ENCODE data around the gene PALM3. TPM values are rescaled to one million over a fixed set of nuclear protein-coding genes. Genes with fewer than 3 reads are reported as not detected.

Gene PALM3
- total and polyA plus RNA-seq, 9 donors = 0.17 to 2.6 (median 0.33) TPM; not detected in 2

- peak within 1 kb of the TSS; percentile 91 to 94 for H3K27ac ChIP-seq
- no peaks in the 10 kb centered on the region for H3K9me3 ChIP-seq
- 0 to 1% (median 0%) methylated on average over 32 to 54 of the region's 65 CpGs for WGBS, 3 donors
- H3K27me3 ChIP-seq = no peaks in the 10 kb centered on the region
- TF ChIP-seq EP300 (IDR thresholded peaks at IDR 0.05) = no peak
- no peak for TF ChIP-seq CTCF (IDR thresholded peaks at IDR 0.05)
- TF ChIP-seq POLR2A (IDR thresholded peaks at IDR 0.05) = no peak
- H3K36me3 ChIP-seq = no peaks in the 10 kb centered on the region
- peak; percentile 90 to 96 (median 94) for DNase-seq
- H3K4me1 ChIP-seq (ENCODE audit: insufficient read depth) = peaks cover 5% of the 10 kb centered on the region
- H3K4me3 ChIP-seq = peak within 1 kb of the TSS; percentile 85
- intact Hi-C loops (cut with DNase I) = no loop called here
Measured at GRCh38 chr19:14090509-14091080, 28.7 kb upstream of the PALM3 start, which contains the start of gene SAMD1. TSS of gene SAMD1 (minus strand) at chr19:14090751.

GRCh38 chr19:14089662-14090508, 28.0 kb upstream of the PALM3 start:
- H3K27me3 ChIP-seq = no peaks in the 10 kb centered on the region
- 1 to 2% (median 1%) methylated on average over 31 to 140 of the region's 142 CpGs for WGBS, 3 donors
- intact Hi-C loops (cut with DNase I) = loop anchor here in 2 of 4 donors (10.0 kb wide), 2 partner anchors 45 to 325 kb away; partner anchors contain the start of genes ASF1B (in 1 of the 2) and MRI1 (in 1 of the 2)
- H3K4me1 ChIP-seq (ENCODE audit: insufficient read depth) = peaks cover 5% of the 10 kb centered on the region
- DNase-seq = peak; percentile 53 to 78 (median 70)
- peak overlapping the region; percentile 85 for H3K4me3 ChIP-seq
- TF ChIP-seq EP300 (IDR thresholded peaks at IDR 0.05) = no peak
- TF ChIP-seq CTCF (IDR thresholded peaks at IDR 0.05) = no peak
- H3K27ac ChIP-seq = peak overlapping the region; percentile 91 to 94
- no peaks in the 10 kb centered on the region for H3K36me3 ChIP-seq
- no peaks in the 10 kb centered on the region for H3K9me3 ChIP-seq

- TF ChIP-seq CTCF (IDR thresholded peaks at IDR 0.05) (no peak), EP300 (IDR thresholded peaks at IDR 0.05) (no peak), POLR2A (IDR thresholded peaks at IDR 0.05) (no peak)
- no peaks in the 10 kb centered on the region for H3K36me3 ChIP-seq
- H3K4me1 ChIP-seq (ENCODE audit: insufficient read depth) = peaks cover 5% of the 10 kb centered on the region
- WGBS, 3 donors = 14 to 19% (median 17%) methylated on average over 16 of the region's 16 CpGs
- H3K4me3 ChIP-seq = peak overlapping the region; percentile 85
- no peaks in the 10 kb centered on the region for H3K27me3 ChIP-seq
- intact Hi-C loops (cut with DNase I) = loop anchor here in 2 of 4 donors (10.0 kb wide), 2 partner anchors 45 to 325 kb away; partner anchors contain the start of genes ASF1B (in 1 of the 2) and MRI1 (in 1 of the 2)
- DNase-seq = no peak
- H3K9me3 ChIP-seq = no peaks in the 10 kb centered on the region
- H3K27ac ChIP-seq = peak overlapping the region; percentile 20 to 56
Measured at GRCh38 chr19:14089412-14089661, 27.5 kb upstream of the PALM3 start.

- H3K27ac ChIP-seq = peak overlapping the region; percentile 20 to 56
- TF ChIP-seq EP300 (IDR thresholded peaks at IDR 0.05) (no peak), POLR2A (IDR thresholded peaks at IDR 0.05) (no peak), CTCF (IDR thresholded peaks at IDR 0.05) (no peak)
- H3K27me3 ChIP-seq = no peaks in the 10 kb centered on the region
- WGBS, 3 donors = 83 to 89% (median 85%) methylated on average over 26 to 30 of the region's 30 CpGs
- intact Hi-C loops (cut with DNase I) = loop anchor here in 2 of 4 donors (10.0 kb wide), 2 partner anchors 46 to 324 kb away; partner anchors contain the start of genes ASF1B (in 1 of the 2) and MRI1 (in 1 of the 2)
- H3K36me3 ChIP-seq = no peaks in the 10 kb centered on the region
- peak in 1 of 5 donors; percentile 58 for DNase-seq
- H3K4me3 ChIP-seq = no peak overlapping the region
- H3K9me3 ChIP-seq = no peaks in the 10 kb centered on the region
- peaks cover 5% of the 10 kb centered on the region for H3K4me1 ChIP-seq (ENCODE audit: insufficient read depth)
Measured at GRCh38 chr19:14088634-14089411, 26.9 kb upstream of the PALM3 start.

Measured in ovary (tissue), 9 donors.